ENCODE results near the gene PCDHGA3. TPM values are rescaled to one million over a fixed set of nuclear protein-coding genes. Genes with fewer than 3 reads are reported as not detected.

Gene PCDHGA3
- total and polyA plus RNA-seq, 2 of the 13 experiments (the other 11 are each of a cell fraction or from before 2014, with no cell fraction given) = 0.05 TPM; not detected in 1

DNA sequence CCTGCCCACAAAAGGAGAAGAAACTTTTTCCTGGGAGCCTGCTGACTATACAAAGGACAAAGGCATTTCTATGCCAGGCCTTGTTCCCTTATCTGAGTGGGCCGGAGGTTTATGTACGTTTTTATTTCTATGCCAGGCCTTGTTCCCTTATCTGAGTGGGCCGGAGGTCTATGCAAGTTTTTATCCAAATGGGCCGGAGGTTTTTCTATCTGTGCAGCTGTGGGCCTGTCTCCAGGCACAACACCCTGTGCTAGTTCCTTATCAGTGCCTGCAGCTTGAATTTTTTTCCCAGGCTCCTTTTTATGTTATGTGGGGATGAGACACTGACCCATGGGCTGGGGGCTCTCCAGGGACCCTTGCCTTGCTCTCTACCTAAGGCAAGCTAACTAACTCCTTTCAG is 45.3 kb upstream of the PCDHGA3 start:
- no peak overlapping the region for H2AFZ ChIP-seq (ENCODE audit: low read length)
- ChIA-PET POLR2A (no interaction called here), CTCF (ENCODE audit: low intra/inter-chr PET ratio, low total read pairs) (no interaction called here)
- H3K27me3 ChIP-seq (ENCODE audit: control insufficient read depth in 1 of 2, insufficient read depth in 2 of 2, low read length in 2 of 2) = no peaks in the 10 kb centered on the region
- no TSS peak for BruUV-seq (replicated peaks)
- ATAC-seq (no peak), DNase-seq (ENCODE audit: low spot score) (no peak), FAIRE-seq (no peak)
- H3K4me2 ChIP-seq (ENCODE audit: low read depth, low read length) = no peak overlapping the region
- H3K9ac ChIP-seq (ENCODE audit: insufficient read depth, low read depth, low read length) = no peak overlapping the region
- H4K20me1 ChIP-seq (ENCODE audit: insufficient read depth, low read length) = no peaks in the 10 kb centered on the region
- H3K4me1 ChIP-seq (ENCODE audit: insufficient read depth, low read length) = no peaks in the 10 kb centered on the region
- 20% methylated on average over 4 of the region's 4 CpGs for WGBS (ENCODE audit: low lambda C conversion rate)
- TF ChIP-seq EP300 (IDR thresholded peaks at IDR 0.05; ENCODE audit: low read depth in 2 of 2, low read length in 2 of 2) (no peak), EP300 (CRISPR knock-in tag; IDR thresholded peaks at IDR 0.05; ENCODE audit: borderline replicate concordance) (no peak), KDM1A (CRISPR knock-in tag; IDR thresholded peaks at IDR 0.05) (no peak), ZNF432 (CRISPR knock-in tag; IDR thresholded peaks at IDR 0.05; ENCODE audit: borderline replicate concordance) (no peak), SP1 (IDR thresholded peaks at IDR 0.05) (no peak), SP1 (CRISPR knock-in tag; IDR thresholded peaks at IDR 0.05) (no peak), MXD4 (CRISPR knock-in tag; IDR thresholded peaks at IDR 0.05) (no peak), NR2F1 (CRISPR knock-in tag; IDR thresholded peaks at IDR 0.05) (no peak), ZFP1 (CRISPR knock-in tag; IDR thresholded peaks at IDR 0.05) (no peak), HMG20B (CRISPR knock-in tag; conservative IDR thresholded peaks at IDR 0.05) (no peak), POGZ (CRISPR knock-in tag; IDR thresholded peaks at IDR 0.05) (no peak), ZNF296 (CRISPR knock-in tag; conservative IDR thresholded peaks at IDR 0.05) (no peak), NFE2 (CRISPR knock-in tag; IDR thresholded peaks at IDR 0.05) (no peak), RARA (CRISPR knock-in tag; IDR thresholded peaks at IDR 0.05) (no peak), KLF16 (CRISPR knock-in tag; IDR thresholded peaks at IDR 0.05) (no peak), ETV6 (CRISPR knock-in tag; conservative IDR thresholded peaks at IDR 0.05) (no peak), RFXAP (CRISPR knock-in tag; IDR thresholded peaks at IDR 0.05; ENCODE audit: borderline replicate concordance) (no peak), AGO1 (IDR thresholded peaks at IDR 0.05; ENCODE audit: low read depth, low read length, poor library complexity, severe bottlenecking) (no peak)
- TF ChIP-seq, protein P1, sequence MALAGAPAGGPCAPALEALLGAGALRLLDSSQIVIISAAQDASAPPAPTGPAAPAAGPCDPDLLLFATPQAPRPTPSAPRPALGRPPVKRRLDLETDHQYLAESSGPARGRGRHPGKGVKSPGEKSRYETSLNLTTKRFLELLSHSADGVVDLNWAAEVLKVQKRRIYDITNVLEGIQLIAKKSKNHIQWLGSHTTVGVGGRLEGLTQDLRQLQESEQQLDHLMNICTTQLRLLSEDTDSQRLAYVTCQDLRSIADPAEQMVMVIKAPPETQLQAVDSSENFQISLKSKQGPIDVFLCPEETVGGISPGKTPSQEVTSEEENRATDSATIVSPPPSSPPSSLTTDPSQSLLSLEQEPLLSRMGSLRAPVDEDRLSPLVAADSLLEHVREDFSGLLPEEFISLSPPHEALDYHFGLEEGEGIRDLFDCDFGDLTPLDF (CRISPR knock-in tag; IDR thresholded peaks at IDR 0.05) = no peak
- TF ChIP-seq, protein P2, sequence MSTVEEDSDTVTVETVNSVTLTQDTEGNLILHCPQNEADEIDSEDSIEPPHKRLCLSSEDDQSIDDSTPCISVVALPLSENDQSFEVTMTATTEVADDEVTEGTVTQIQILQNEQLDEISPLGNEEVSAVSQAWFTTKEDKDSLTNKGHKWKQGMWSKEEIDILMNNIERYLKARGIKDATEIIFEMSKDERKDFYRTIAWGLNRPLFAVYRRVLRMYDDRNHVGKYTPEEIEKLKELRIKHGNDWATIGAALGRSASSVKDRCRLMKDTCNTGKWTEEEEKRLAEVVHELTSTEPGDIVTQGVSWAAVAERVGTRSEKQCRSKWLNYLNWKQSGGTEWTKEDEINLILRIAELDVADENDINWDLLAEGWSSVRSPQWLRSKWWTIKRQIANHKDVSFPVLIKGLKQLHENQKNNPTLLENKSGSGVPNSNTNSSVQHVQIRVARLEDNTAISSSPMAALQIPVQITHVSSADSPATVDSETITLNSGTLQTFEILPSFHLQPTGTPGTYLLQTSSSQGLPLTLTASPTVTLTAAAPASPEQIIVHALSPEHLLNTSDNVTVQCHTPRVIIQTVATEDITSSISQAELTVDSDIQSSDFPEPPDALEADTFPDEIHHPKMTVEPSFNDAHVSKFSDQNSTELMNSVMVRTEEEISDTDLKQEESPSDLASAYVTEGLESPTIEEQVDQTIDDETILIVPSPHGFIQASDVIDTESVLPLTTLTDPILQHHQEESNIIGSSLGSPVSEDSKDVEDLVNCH (CRISPR knock-in tag; IDR thresholded peaks at IDR 0.05) = no peak
- H3K27ac ChIP-seq (ENCODE audit: extremely low read length, insufficient read depth, low read length) = no peak overlapping the region
- intact Hi-C loops (cut with micrococcal nuclease; ENCODE audit: unreplicated experiment) (no loop called here), in situ Hi-C loops (cut with HindIII; ENCODE audit: extremely low pct_ligation_motif_present, low pct_unique_long_range_greater_than_20kb) (no loop called here)
- no peak overlapping the region for H3K4me3 ChIP-seq (replicated peaks in 1 of 3; ENCODE audit: insufficient read depth in 1 of 3, low read depth in 2 of 3, low read length in 3 of 3)
- H3K36me3 ChIP-seq (replicated peaks in 1 of 2; ENCODE audit: control insufficient read depth in 1 of 2, insufficient read depth in 2 of 2, low read length in 2 of 2) = no peaks in the 10 kb centered on the region
- peaks cover 35% of the 10 kb centered on the region for H3K9me3 ChIP-seq (ENCODE audit: low read length)
- H3K79me2 ChIP-seq (ENCODE audit: insufficient read depth, low read length) = no peaks in the 10 kb centered on the region

Measured in HepG2 (cell line).